IMR-90 (cell line): ENCODE measurements around the gene WFDC12. TPM values are rescaled to one million over a fixed set of nuclear protein-coding genes. Genes with fewer than 3 reads are reported as not detected.

ENCODE experiments used
- ATAC-seq: fragments of 200-7000 bp; cut with Tn5 transposase; 2 replicates; pipeline ENCODE4 v1.9.1; 2020; ENCODE audit warnings: low read depth, mild to moderate bottlenecking, moderate library complexity
- BruUV-seq: library from RNA; stranded (reverse); fragments of 400-500 nt; replicated peaks from 2 replicates; lab custom pipeline; 2021; lab: Mats Ljungman, UMichigan
- CTCF ChIA-PET: fragments of 300-600 bp; formaldehyde crosslinking; extraction: SDS; loops from one replicate; lab custom pipeline; 2021; ENCODE audit warnings: antibody characterized with exemption; lab: Yijun Ruan, JAX
- POLR2A ChIA-PET: fragments of 300-600 bp; sonication (Branson Sonifier 250); formaldehyde crosslinking; loops from one replicate; lab custom pipeline; 2022; ENCODE audit warnings: antibody characterized with exemption; ENCODE audit not compliant: unreplicated experiment; lab: Charles Lee
- DNase-seq: peaks from one replicate; pipeline ENCODE4 v3.0.0; 2013
- H2AFZ ChIP-seq: replicated peaks from 2 replicates; pipeline ENCODE3; 2013; ENCODE audit warnings: low read length, mild to moderate bottlenecking; ENCODE audit not compliant: poor library complexity
- H2AK5ac ChIP-seq: 2 replicates; pipeline ENCODE4 v1.6.1; 2013; ENCODE audit warnings: low read depth, low read length, inconsistent platforms
- H2AK9ac ChIP-seq: replicated peaks from 2 replicates; pipeline ENCODE3; 2013; ENCODE audit warnings: mild to moderate bottlenecking, low read depth, low read length, moderate library complexity; ENCODE audit not compliant: poor library complexity
- H2BK120ac ChIP-seq: 2 replicates; pipeline ENCODE4 v1.6.1; 2013; ENCODE audit warnings: low read depth, low read length, inconsistent platforms
- H2BK15ac ChIP-seq: 3 replicates; pipeline ENCODE4 v1.6.1; 2013; ENCODE audit warnings: low read depth, low read length, inconsistent platforms
- H2BK20ac ChIP-seq: 2 replicates; pipeline ENCODE4 v1.6.1; 2013; ENCODE audit warnings: low read depth, mild to moderate bottlenecking, inconsistent platforms, low read length, moderate library complexity
- H2BK5ac ChIP-seq: 2 replicates; pipeline ENCODE4 v1.6.1; 2013; ENCODE audit warnings: mild to moderate bottlenecking, low read depth, low read length, inconsistent platforms; ENCODE audit not compliant: poor library complexity, severe bottlenecking
- H3K14ac ChIP-seq: replicated peaks from 2 replicates; pipeline ENCODE4 v1.6.1; 2013; ENCODE audit warnings: low read depth, low read length, inconsistent platforms
- H3K18ac ChIP-seq: 2 replicates; pipeline ENCODE4 v1.6.1; 2013; ENCODE audit warnings: low read depth, low read length, control low read depth
- H3K23ac ChIP-seq: 2 replicates; pipeline ENCODE4 v1.6.1; 2013; ENCODE audit warnings: low read depth, low read length, inconsistent platforms
- H3K27ac ChIP-seq: 2 replicates; pipeline ENCODE4 v1.5.1; 2013; ENCODE audit warnings: mild to moderate bottlenecking, control low read depth, low read length; ENCODE audit not compliant: insufficient read depth
- H3K27me3 ChIP-seq: 2 replicates; pipeline ENCODE4 v1.6.1; 2013; ENCODE audit warnings: low read length; ENCODE audit not compliant: control insufficient read depth, insufficient read depth
- H3K36me3 ChIP-seq: 2 replicates; pipeline ENCODE4 v1.6.1; 2013; ENCODE audit warnings: low read length, mixed read lengths; ENCODE audit not compliant: control insufficient read depth, insufficient read depth
- H3K4ac ChIP-seq: 2 replicates; pipeline ENCODE4 v1.6.1; 2013; ENCODE audit warnings: low read depth, low read length, inconsistent platforms
- H3K4me1 ChIP-seq: 2 replicates; pipeline ENCODE4 v1.6.1; 2013; ENCODE audit warnings: low read length, mixed read lengths; ENCODE audit not compliant: control insufficient read depth, insufficient read depth
- H3K4me2 ChIP-seq: 2 replicates; pipeline ENCODE4 v1.6.1; 2013; ENCODE audit warnings: low read depth, mild to moderate bottlenecking, control low read depth, low read length, moderate library complexity
- H3K4me3 ChIP-seq: 2 replicates; pipeline ENCODE4 v1.5.1; 2013; ENCODE audit warnings: low read depth, mild to moderate bottlenecking, control low read depth, low read length, moderate library complexity; ENCODE audit not compliant: insufficient read depth
- H3K56ac ChIP-seq: 2 replicates; pipeline ENCODE4 v1.6.1; 2013; ENCODE audit warnings: low read length, inconsistent platforms; ENCODE audit not compliant: insufficient read depth; ENCODE audit errors: extremely low read depth
- H3K79me1 ChIP-seq, 2 experiments: 2 replicates each; pipeline ENCODE4 v1.6.1; 2013; ENCODE audit warnings: low read length in 2 of 2, inconsistent platforms in 1 of 2, low read depth in 1 of 2
- H3K9ac ChIP-seq: 2 replicates; pipeline ENCODE4 v1.6.1; 2013; ENCODE audit warnings: low read depth, low read length, control low read depth
- H3K9me1 ChIP-seq: 2 replicates; pipeline ENCODE4 v1.6.1; 2013; ENCODE audit warnings: low read length, inconsistent platforms; ENCODE audit not compliant: insufficient read depth
- H3K9me3 ChIP-seq: 2 replicates; pipeline ENCODE4 v1.6.1; 2013; ENCODE audit warnings: low read length; ENCODE audit not compliant: control insufficient read depth, insufficient read depth
- H4K20me1 ChIP-seq: 2 replicates; pipeline ENCODE4 v1.6.1; 2013; ENCODE audit warnings: low read length, inconsistent platforms; ENCODE audit not compliant: insufficient read depth
- H4K5ac ChIP-seq: 2 replicates; pipeline ENCODE4 v1.6.1; 2013; ENCODE audit warnings: mild to moderate bottlenecking, low read depth, low read length, control low read depth
- H4K8ac ChIP-seq, 2 experiments: 2 replicates each; pipeline ENCODE4 v1.6.1; 2013; ENCODE audit warnings: low read depth in 2 of 2, low read length in 2 of 2, control low read depth in 1 of 2, inconsistent platforms in 1 of 2
- H4K91ac ChIP-seq: 2 replicates; pipeline ENCODE4 v1.6.1; 2013; ENCODE audit warnings: low read depth, low read length, inconsistent platforms; ENCODE audit not compliant: insufficient read depth
- BHLHE40 ChIP-seq: fragments of 150-350 bp; IDR thresholded peaks from 2 replicates; pipeline ENCODE4 v1.6.1; 2016; ENCODE audit warnings: mild to moderate bottlenecking, low read depth, low read length
- CEBPB ChIP-seq: IDR thresholded peaks from 2 replicates; pipeline ENCODE4 v1.6.1; 2012; ENCODE audit warnings: low read depth, low read length, improper control_type of control experiment
- CHD1 ChIP-seq: IDR thresholded peaks from 2 replicates; pipeline ENCODE4 v1.6.1; 2012; ENCODE audit warnings: low read depth, low read length, improper control_type of control experiment
- CTCF ChIP-seq: conservative IDR thresholded peaks from 2 replicates; pipeline ENCODE4 v1.5.1; 2012; ENCODE audit warnings: mild to moderate bottlenecking, low read depth, low read length, improper control_type of control experiment
- ELK1 ChIP-seq: fragments of 150-350 bp; IDR thresholded peaks from 2 replicates; pipeline ENCODE4 v1.6.1; 2016; ENCODE audit warnings: low read depth, mild to moderate bottlenecking, low read length, moderate library complexity, borderline replicate concordance
- FOS ChIP-seq: fragments of 150-350 bp; IDR thresholded peaks from 2 replicates; pipeline ENCODE4 v1.6.1; 2016; ENCODE audit warnings: low read depth, low read length
- MAFK ChIP-seq: IDR thresholded peaks from 2 replicates; pipeline ENCODE4 v1.6.1; 2012; ENCODE audit warnings: low read depth, low read length, improper control_type of control experiment
- MAZ ChIP-seq: IDR thresholded peaks from 2 replicates; pipeline ENCODE4 v1.6.1; 2012; ENCODE audit warnings: low read depth, mild to moderate bottlenecking, low read length, improper control_type of control experiment, moderate library complexity, borderline replicate concordance
- MXI1 ChIP-seq: IDR thresholded peaks from 2 replicates; pipeline ENCODE4 v1.6.1; 2012; ENCODE audit warnings: low read depth, mild to moderate bottlenecking, low read length, moderate library complexity, borderline replicate concordance
- NFE2L2 ChIP-seq: fragments of 150-350 bp; IDR thresholded peaks from 2 replicates; pipeline ENCODE4 v1.6.1; 2016; ENCODE audit warnings: low read depth, mild to moderate bottlenecking, low read length
- POLR2A ChIP-seq: IDR thresholded peaks from 2 replicates; pipeline ENCODE4 v1.6.1; 2012; ENCODE audit warnings: mild to moderate bottlenecking, low read depth, low read length
- RAD21 ChIP-seq: IDR thresholded peaks from 2 replicates; pipeline ENCODE4 v1.6.1; 2012; ENCODE audit warnings: low read length, improper control_type of control experiment
- RCOR1 ChIP-seq: IDR thresholded peaks from 2 replicates; pipeline ENCODE4 v1.6.1; 2012; ENCODE audit warnings: mild to moderate bottlenecking, low read length, improper control_type of control experiment; ENCODE audit not compliant: insufficient replicate concordance
- RFX5 ChIP-seq: IDR thresholded peaks from 2 replicates; pipeline ENCODE4 v1.8.0; 2012; ENCODE audit warnings: low read depth, mild to moderate bottlenecking, low read length, moderate library complexity
- SMC3 ChIP-seq: fragments of 150-350 bp; IDR thresholded peaks from 2 replicates; pipeline ENCODE4 v1.6.1; 2016; ENCODE audit warnings: low read depth, mild to moderate bottlenecking, antibody characterized with exemption, low read length, moderate library complexity
- USF2 ChIP-seq: fragments of 150-350 bp; IDR thresholded peaks from 2 replicates; pipeline ENCODE4 v1.6.1; 2017; ENCODE audit warnings: mild to moderate bottlenecking, antibody characterized with exemption, low read length, low read depth
- WGBS, 2 experiments: methylation state at CpG; one replicate each; pipeline versions ENCODE4 v1.1.5 to v1.1.7; 2013; ENCODE audit warnings: missing lambda C conversion rate in 2 of 2; ENCODE audit not compliant: insufficient read length in 1 of 2; ENCODE audit errors: extremely low coverage in 2 of 2; 5-methylcytosine and 5-hydroxymethylcytosine counted together
- dilution Hi-C: fragments of 300-500 bp; cut with HindIII; formaldehyde crosslinking; loops from one replicate; pipeline ENCODE4 v1.14.3; 2018; ENCODE audit warnings: low sequenced_read_pairs; ENCODE audit not compliant: unreplicated experiment
- in situ Hi-C: fragments of 300-500 bp; cut with MboI; formaldehyde crosslinking; loops from 3 replicates; pipeline ENCODE4 v1.14.3; 2019; ENCODE audit warnings: low sequenced_read_pairs, inconsistent platforms, mixed read lengths
- intact Hi-C: fragments of 100-400 bp; cut with micrococcal nuclease; formaldehyde crosslinking; loops from 2 replicates; pipeline ENCODE4 v1.10.0; 2022
- polyA plus RNA-seq, 3 experiments: library from polyadenylated mRNA; depleted of rRNA; stranded (reverse); fragments of >200 nt; gene quantifications; 2 replicates each; pipeline ENCODE4 v1.2.3, GENCODE V29; 2012; ENCODE audit warnings: low replicate concordance in 1 of 3
- total RNA-seq: library from RNA; depleted of rRNA; stranded (reverse); fragments of >200 nt; gene quantifications from 2 replicates; pipeline ENCODE4 v1.2.3, GENCODE V29; 2012

Gene WFDC12
- total and polyA plus RNA-seq, 2 of the 4 experiments (the other 2 are of a cell fraction): not detected

DNA sequence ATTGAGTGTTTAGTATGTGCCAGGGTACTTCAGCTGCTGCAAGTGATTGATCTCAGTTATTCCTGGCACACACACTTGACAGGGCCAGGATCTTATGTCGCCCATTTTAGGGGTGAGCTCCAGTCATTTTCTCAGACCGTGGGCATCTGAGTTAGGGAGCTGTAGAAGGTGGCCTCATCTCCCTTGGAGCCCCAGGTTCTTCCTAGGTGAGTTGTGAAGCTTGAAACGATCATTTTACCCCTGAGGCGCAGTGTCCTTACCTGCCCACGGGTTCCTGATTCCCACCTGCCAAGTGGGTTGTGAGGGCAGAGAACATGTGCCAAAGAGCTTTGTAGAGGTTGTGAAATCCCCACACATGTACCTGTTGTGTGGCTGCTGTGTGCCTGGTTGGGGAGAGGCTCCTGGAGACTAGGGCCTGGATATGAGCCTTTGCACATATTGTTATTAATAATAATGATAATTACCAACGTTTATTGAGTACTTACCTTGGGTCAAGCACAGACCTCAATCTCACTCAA lies 22.9 kb downstream of the WFDC12 start:
- Histone ChIP-seq H4K8ac (no peak overlapping the region), H3K9ac (no peak overlapping the region), H3K23ac (no peak overlapping the region), H3K4ac (no peak overlapping the region), H2BK120ac (no peak overlapping the region), H2BK20ac (no peak overlapping the region), H4K91ac (no peak overlapping the region), H2AFZ (peak overlapping the region; percentile 67), H4K5ac (no peak overlapping the region), H3K4me3 (no peak overlapping the region), H4K20me1 (no peaks in the 10 kb centered on the region), H3K79me1 (no peaks in the 10 kb centered on the region), H3K9me1 (no peaks in the 10 kb centered on the region), H3K27me3 (peaks cover 48% of the 10 kb centered on the region), H2AK5ac (no peak overlapping the region), H3K9me3 (peaks cover 6% of the 10 kb centered on the region; the same call in 1 of the 2 replicates), H3K4me2 (no peak overlapping the region; the same call in 1 of the 2 replicates), H3K27ac (no peak overlapping the region), H3K14ac (no peak overlapping the region), H2BK5ac (no peak overlapping the region), H3K36me3 (no peaks in the 10 kb centered on the region), H2BK15ac (no peak overlapping the region), H3K56ac (no peak overlapping the region), H3K4me1 (peaks cover 4% of the 10 kb centered on the region; the same call in 1 of the 2 replicates), H3K18ac (no peak overlapping the region), H2AK9ac (no peak overlapping the region)
- dilution Hi-C loops (no loop called here), in situ Hi-C loops (loop anchor here (25.0 kb wide), 1 partner anchor 186 kb away; no protein-coding TSS in a partner anchor), intact Hi-C loops (no loop called here)
- no peak for DNase-seq
- BruUV-seq: no TSS peak
- no CpG with 5 or more reads among the region's 6 CpGs for WGBS, 2 experiments
- CTCF ChIA-PET: interaction anchor here (2.5 kb wide), 1 partner anchor 57 kb away, joined by 11 read pairs; no protein-coding TSS in a partner anchor
- TF ChIP-seq SMC3 (no peak), CEBPB (no peak), MXI1 (no peak), FOS (no peak), RFX5 (no peak), MAFK (no peak), CHD1 (no peak), NFE2L2 (no peak), CTCF (no peak), RAD21 (no peak), ELK1 (no peak), RCOR1 (no peak), MAZ (no peak), USF2 (no peak), POLR2A (no peak), BHLHE40 (no peak)
- POLR2A ChIA-PET: no interaction called here
- no peak for ATAC-seq
